Muscle of arm (tissue), 12 donors: ENCODE measurements around the gene SEZ6. TPM values are rescaled to one million over a fixed set of nuclear protein-coding genes. Genes with fewer than 3 reads are reported as not detected.
A peak's percentile ranks its signal among the peaks of the same experiment; 100 is the strongest.

Experiments
- DNase-seq: peaks from one replicate; pipeline ENCODE4 v3.0.0-alpha.2; 2013
- polyA plus RNA-seq, 12 donors: library from polyadenylated mRNA; unstranded; fragments of 120-200 nt; gene quantifications; one replicate each; pipeline ENCODE4 v1.2.1, GENCODE V29; 2013; ENCODE audit not compliant: insufficient read length in 12 of 12

Gene SEZ6
- polyA plus RNA-seq, 12 donors, result 0.07 to 0.70 (median 0.31) TPM; not detected in 4

DNA sequence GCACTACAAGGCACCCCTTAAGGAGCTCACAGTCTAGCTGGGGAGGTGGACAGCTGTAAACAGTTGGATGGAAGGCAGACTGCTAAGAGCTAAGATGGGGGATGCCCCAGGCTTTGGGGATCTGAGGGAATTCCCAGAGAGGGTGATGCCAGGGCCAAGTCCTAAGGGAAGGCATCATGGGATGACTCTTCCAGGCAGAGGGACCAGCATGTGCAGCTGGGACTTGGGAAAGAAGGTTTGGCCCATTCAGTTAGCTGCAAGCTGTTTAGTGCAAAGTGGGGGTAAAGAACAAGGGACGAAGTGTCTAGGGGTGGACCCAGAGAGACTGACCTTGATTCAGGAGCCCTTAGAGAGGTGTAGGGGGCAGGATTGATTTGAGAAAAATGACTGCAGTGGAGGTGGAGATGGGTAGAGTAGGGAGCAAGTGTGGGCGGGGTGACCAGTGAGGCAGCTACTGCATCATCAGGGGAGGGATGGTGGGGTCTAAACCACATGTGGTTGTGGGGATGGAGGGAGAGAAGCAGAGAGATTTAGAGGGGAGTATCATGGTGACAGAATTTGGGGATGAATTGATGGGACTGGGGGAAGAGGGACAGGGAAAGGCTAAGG is 27.4 kb downstream of the SEZ6 start:
- DNase-seq, result no peak

DNA sequence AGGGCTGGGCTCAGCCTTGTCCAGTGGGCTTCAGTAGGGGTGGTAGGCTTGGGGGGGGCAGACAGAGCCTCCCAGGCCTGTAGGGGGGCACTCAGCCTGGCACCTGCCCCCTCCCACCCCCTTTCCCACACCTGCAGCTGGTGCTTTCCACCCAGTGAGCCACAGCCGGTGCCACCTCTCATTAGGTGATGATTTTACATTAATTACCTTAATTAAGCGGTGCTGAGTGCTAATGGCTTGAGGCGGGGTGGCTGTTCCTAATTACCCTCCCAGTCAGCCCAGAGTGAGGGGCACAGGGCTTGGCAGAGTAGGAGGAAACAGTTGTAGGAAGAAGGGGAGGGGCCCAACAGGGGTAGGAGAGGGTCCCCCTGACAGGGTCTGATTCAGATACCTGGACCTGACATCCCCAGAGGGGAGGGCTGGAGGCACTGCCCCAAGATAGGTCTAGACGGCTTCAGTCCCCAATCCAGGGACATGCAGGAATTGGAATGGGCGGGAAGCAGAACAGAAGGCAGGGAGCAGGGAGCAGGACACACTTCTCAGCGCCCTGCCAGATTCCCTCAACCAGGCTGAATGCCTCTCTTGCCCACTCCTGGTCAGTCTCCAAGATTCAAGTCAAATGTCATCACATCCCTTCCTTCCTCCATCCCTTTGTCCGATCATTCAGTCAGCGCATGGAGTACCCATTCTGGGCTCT is 28.0 kb downstream of the SEZ6 start:
- DNase-seq, result no peak

DNA sequence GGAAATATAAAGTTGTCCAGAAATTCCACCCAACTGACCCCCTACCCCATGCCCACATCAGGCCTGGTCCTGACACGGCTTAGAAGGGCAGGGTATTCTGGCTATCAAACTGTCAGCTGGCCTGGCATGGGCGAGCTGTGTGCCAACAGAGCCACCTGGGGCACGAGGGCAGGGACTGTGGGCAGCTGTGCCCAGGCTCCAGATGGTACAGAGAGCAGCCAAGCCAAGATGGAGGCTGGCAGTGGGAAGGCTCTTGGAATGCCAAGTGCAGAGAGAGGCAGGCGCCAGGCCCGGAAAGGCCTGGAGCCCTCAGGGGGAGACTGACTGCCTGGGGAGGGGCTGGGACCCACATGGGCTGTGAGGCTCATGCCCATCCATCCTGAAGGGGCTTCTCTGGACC is 30.2 kb downstream of the SEZ6 start:
- no peak for DNase-seq

DNA sequence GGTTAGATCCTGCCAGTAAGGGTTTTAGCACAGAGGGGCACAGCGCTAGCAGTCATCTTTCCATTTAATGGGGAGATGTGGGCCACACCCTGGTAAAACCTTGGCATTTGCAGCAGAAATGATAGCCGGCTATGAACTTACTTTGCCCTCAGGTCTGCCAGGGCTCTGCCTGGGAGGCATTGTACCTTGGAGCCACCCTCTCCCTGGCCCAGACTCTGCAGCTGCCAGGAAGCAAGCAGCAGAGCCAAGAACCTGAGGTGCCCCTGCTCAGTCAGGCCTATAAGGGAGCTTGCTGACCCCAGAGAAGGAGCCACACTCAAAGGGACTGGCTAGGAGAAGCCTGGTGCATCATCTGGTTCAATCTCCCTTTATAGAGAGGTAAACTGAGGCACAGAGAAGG is 30.8 kb downstream of the SEZ6 start:
- DNase-seq, result no peak

DNA sequence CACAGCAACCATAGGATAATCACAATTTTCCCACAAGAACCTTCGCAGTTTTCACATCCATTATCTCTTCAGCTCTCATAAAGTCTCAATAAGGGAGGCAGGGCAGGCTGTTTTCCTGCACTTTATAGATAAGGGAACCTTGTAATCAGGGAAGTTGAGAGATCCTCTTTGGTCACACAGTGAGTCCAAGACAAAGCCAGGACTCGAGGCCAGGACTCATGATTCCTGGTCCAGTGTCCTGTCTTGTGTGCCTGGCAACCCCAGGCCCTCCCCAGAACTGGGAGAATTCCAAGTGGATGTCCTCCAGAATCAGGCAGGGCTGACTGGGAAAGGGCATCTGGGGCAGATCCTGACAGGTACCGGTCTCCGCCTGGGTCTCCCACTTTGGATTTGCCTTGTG is 31.4 kb downstream of the SEZ6 start:
- DNase-seq, result no peak

DNA sequence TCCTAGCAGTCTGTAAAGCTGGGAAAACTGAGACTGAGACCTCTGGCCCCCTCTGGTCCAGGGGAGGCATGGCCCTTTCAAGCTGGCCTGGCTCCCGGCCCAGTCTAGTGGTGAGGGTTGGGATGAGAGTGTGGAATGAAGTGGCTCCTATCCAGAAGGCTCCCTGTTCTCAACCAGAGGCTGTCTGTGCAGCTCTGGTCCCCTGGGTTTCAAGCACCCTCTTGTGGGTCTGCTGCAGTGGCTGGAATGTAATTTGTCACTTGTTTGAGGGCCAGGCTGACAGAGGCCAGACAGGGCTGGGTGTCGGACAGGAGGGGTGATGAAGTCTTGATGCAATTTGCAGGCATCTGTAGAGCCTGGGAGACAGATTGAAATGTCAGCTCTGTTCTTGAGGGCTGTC is 32.4 kb downstream of the SEZ6 start:
- DNase-seq, result no peak

DNA sequence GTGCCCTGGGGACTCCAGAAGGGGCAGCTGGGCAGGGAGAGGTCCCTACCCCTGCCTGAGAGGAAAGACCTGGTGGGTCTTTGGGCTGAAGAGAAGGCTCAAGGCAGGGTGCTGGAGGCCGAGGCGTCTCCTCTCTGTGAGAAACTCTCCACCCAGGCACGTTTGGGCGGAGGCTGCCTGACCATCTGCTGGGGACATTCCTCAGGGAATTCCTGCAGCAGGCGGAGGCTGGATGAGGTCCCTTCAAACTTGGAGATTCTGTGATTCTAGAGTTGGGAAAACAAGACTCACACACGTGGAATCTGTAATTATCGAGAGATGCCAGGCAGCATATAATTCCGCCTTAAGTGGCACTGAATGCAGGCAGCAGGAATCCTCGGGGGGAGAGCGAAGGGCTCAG is 33.4 kb downstream of the SEZ6 start:
- DNase-seq, result no peak

DNA sequence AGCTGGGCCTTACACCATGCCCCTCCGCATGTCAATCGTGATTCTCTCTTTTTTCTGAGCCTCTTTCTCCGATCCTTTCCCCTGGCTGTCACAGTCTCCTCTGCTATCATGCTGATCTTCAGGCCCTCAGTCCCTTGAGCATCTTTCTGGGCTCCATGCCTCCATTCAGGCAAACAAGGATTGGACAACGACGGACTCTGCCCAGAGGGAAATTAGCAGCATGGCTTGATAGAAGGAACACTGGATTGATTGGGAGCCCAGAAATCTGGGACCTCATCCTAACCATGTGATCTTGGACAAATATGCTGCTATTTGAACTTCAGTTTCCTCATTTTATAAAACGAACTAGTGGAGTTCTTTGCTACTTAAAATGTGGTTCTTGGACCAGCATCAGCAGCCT is 35.0 kb downstream of the SEZ6 start:
- peak; percentile 71 for DNase-seq

DNA sequence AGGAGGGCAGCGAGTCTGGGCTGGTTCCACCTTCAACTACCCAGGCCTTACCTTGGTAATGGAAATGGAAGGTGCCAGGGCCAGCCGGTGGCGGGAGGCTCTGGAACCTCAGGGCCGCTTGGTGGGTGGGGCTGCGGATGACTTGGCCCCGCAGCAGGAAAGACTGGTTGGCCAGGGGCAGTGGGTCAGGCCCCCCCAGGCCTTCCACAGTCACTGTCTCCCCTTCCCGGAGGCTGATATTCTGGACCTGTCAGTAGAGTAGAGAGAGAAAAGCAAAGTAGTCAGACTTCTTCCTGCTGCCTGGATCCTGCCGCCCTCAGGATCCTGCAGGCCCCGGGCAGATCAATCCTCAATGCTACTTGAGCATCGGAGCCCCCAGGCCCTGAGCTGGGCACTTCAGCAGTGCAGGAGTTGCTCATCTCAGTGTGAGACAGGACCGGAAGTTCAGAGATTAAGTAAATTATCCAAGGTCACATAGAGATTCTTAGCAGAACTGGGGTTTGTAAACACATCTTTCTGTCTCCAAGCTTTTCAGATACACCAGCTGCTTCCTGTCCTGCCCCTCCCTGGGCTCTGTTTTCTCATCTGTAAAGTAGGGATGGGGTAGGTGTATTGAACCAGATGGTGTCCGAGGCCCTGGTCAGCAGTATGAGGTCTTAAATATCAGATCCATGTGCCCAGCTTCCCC is 36.0 kb downstream of the SEZ6 start:
- DNase-seq, result no peak

DNA sequence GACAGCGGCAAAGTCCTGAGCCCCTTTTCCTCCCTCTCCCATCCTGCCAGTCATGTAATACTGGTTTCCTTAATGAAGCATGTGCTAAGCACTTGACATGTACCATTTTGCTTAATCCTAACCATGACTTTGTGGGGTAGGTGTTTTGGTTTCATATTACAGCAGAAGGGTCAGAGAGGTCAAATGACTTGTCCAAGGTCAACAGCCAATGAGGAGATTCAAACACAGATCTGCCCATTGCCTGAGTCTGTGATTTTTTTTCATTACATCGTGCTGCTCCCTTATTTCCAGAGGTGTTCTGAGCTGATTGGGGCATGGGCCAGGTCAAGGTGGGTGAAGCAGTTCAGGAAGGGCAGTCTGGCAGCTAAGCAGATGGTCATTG is 36.9 kb downstream of the SEZ6 start:
- no peak for DNase-seq

DNA sequence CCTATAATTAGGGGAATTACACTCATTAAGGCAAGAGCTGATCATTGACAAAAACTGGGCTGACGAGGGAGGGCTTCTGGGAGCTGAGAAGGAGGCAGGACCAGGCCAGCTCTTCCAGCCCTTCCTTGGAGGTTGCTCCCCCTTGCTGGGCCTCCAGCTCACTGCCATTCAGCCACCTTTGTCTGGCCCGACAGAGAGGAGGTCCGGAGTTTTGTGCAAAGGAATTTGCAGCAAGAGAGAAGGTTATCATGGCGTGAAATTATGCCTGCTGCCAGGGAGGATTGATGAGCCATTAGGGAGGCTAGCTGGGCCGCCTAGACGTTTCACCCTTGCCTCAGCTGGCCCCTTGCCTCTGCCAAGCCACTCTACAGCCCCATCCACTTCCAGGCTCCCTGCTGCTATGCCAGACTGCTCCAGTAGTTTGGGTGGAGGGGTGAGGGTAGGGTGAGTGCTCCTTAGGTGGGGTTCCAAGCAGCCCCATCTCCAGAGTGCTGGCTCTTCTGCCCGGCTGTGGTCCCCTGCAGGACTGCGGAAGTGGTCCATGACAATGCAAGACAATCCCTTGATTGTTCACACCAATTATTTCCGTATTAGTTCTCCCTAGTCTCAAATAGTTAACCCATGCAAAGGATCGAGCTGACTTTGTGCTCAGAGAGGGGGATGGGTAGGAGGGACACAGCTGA is 37.5 kb downstream of the SEZ6 start:
- DNase-seq, result no peak

DNA sequence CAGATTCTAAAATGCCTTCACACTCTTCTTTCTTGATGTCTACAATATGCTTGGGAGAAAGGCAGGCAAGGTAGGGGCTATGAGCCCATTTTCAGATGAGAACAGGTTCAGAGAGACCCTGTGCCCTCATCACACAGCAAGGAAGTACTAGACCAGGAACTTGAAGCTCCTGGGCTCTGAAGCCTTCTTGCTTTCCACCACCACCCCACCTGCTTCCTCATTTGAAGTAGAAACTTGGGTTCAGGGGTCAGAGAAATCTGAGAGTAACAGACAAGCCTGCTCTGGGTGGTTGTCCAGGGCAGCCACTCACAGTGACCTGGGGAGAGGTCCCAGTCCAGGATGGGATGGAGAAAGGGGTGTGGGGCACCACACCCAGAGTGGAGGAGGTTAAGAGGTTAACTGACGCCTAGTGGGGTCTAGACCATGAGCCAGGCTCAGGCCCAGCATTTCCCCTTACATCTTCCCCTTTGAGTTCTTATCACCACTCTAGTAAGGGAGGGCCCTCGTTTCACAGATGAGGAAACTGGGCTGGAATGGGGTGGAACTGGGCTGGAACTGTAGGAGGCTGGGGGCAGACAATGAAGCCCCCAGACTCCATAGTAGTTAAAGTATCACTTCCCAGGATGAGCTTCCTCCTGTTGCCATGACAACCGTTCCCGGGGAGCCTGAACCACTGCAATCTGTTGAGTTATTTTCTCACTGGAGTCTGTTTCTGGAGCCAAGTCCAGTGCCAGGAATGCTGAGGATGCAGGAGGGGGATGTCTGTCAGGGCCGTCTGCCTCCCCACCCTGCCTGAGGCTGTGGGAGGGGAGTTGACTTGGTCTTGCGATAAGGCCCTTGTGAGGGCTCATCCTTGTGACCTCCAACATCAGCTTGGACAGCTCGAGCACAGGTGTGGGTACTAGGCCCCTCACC is 38.4 kb downstream of the SEZ6 start:
- DNase-seq, result no peak

DNA sequence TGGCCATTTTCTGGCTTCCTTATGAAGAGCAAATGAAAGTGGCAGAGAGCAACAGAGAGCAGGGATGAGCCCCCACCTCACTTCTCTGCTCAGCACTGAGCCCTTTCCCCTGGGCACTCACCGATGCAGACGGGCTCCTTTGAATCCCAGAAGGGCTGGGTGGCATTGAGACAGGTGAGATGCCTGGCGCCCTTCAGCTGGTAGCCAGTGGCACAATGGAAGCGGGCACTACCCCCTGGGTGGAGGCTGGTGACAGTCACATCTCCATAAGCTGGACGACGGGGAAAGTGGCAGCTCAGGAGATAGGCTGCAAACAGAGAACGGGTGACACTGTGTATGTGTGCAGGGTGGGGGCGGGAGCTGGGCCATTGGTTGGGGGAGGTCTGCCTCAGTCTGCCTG is 42.0 kb downstream of the SEZ6 start:
- no peak for DNase-seq

DNA sequence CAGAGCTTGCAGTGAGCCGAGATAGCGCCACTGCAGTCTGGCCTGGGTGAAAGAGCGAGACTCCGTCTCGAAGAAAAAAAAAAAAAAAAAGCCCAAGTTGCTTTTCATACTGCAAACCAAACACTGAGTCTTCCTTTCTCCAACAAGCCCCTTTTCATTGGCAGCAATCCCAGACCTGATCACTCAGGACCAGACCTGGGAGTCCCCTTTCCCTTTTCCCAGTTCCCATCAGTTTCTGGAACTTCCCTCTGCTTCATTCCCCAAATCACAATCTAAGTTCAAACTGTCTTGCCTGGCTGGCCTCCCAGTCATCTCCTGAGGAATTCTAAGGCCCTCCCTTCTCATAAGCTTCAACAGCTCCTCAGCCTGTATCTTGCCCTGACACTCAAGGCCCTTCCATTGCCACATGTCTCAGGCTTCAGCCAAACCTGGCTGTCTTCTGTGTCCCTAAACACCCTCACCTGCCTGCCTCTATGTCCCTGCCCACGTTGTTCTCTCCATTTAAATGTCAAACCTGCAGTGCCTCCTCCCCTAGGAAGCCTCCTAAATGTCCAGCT is 42.7 kb downstream of the SEZ6 start:
- DNase-seq, result peak; percentile 25

DNA sequence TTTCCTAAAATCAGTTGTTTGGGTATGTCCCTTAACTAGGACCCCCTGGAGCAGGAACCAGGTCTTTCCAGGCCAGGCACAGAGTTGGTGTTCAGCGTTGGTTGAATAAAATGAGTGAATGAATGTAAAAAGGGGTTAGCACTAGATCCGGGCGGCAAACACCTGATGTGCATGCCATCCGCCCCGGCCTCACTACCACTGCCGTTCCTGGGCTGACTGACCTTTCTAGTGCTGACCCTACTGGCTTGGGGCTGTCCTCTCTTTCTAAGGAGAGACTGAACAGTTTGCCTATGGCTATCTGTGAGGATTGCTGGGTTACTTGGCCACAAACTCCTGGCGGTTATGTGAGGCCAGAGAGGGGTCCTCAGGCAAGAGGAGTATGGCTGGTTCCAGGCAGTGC is 44.4 kb downstream of the SEZ6 start:
- DNase-seq, result no peak

DNA sequence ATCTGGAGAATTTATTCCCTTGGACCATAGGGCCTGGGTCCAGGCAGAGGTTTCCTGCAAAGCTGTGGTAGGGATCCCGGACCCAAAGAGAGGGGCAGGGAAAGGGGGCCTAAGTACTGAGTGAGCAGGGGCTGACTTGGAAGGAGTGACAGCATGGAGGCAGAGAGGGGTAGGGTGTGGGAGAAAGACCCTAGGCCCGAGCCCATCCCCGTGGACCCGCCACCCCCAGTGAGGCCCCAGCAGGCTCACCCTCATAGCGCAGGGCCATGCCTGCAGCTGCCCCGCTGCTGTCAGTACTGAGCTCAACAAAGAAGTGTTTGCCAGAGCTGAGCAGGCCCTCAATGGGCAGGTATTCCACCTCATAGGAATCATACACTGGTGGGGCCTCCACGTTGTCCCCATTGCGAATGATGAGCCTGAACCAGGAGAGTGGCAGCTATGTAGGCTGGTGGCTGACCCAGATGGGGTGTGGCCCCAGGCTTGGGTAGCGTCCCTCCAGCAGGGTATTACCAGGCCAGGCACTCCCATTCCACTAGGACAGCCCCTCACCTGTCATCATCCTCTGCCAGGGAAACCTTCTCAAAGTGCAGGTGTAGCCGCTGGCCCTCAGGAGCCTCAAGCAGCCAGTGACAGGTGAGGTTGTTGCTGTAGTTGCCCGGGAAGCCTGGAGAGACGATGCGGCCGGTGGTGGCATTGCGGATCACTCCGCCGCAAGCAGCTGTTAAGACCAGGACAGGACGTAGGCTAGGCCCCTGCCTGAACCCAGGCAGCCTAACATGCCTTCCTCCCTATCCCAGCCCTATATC is 45.4 kb downstream of the SEZ6 start:
- no peak for DNase-seq

DNA sequence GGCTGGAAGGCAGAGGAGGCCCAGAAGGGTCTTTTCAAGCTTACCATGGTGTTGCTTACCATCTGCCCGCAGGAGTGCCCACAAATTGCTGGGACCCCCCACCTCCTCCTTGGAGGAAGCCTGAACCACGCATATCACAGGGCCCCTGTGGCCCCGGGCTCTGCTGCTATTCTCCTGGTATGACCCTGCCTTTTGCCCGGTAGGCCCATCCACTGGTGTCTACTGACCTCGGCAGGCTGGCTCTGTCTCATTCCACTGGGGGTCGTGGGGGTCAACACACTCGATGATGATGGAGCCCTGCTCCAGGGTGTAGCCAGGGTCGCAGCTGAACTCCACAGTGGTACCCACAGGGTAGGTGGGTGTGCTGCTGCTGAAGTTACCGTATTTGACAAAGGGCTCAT is 46.4 kb downstream of the SEZ6 start:
- no peak for DNase-seq

DNA sequence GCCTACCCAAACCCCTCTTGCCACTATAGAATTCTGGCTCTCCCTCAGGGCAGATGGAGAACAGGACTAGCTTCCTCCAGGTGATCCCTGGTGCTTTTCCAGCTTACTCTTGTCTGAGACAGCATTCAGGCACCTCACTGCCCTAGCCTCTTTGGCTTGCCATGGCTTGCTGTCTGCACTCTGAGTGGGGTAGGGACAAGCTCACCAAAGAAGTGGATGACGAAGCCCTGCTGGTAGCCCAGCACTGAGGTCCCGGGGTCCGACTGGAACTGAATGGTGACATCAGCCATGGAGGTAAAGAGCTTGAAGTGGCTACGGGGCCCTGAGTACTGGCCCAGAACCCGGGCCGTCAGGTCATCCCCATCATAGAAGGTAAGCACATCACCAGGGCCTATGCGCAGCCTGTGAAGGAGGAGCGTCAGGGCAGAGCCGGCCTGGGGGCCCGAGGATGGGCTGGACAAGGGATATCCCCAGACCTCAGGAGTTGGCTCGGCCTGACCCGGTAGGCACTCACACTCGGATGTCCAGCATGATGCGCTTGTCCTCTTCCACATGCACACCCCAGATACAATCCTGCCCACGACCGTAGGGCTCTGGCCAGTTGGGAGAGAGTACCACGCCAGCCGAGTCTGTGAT is 46.9 kb downstream of the SEZ6 start:
- DNase-seq, result no peak

DNA sequence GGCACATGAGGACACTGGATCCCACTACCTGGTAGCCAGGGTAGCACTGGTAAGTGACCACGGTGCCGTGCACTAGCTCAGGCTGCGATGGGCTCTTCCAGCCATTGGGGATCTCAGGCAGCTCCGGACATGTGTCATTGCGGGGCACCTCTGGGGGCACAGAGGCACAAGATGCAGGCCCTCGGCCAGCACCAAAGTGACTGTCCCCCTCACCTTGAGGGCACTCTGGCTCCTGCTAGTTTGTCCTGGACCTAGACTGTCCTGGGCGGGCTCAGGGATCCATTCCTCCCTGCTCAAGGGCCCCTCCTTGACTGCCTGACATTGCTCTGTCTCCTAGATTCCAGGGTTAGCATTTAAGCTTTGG is 47.9 kb downstream of the SEZ6 start:
- no peak for DNase-seq
